Measurements from ENCODE around the gene MAP3K15. TPM values are rescaled to one million over a fixed set of nuclear protein-coding genes. Genes with fewer than 3 reads are reported as not detected.

Gene MAP3K15
- total RNA-seq, 6 donors from 2014 or later = 0.44 to 5.2 (median 1.4) TPM

DNA sequence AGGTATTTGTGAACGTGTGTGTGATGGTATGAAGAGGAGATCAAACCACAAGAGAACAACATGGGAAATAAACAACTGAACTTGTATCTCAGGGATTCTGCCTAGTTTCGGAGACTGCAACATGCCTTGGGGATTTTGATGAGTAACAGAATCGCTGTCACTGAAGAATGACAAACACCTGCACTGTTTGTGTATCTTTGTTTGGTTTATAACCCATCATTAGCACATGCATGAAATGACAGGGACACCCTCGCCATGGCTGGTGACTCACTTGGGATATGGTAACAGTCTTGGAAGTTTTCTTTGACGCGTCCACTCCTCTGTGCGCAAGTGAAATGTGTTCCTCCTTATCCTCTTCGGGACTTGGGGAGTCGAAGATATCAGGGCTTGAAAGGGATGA lies 30.3 kb upstream of the MAP3K15 start:
- 86% methylated on average over 9 of the region's 9 CpGs for WGBS, 2 donors
- H3K27me3 ChIP-seq = no peaks in the 10 kb centered on the region
- H3K9me3 ChIP-seq = no peaks in the 10 kb centered on the region
- DNase-seq (no peak), ATAC-seq (ENCODE audit: low FRiP score in 2 of 2) (no peak)
- no peak overlapping the region for H3K4me3 ChIP-seq
- TF ChIP-seq, protein P1, sequence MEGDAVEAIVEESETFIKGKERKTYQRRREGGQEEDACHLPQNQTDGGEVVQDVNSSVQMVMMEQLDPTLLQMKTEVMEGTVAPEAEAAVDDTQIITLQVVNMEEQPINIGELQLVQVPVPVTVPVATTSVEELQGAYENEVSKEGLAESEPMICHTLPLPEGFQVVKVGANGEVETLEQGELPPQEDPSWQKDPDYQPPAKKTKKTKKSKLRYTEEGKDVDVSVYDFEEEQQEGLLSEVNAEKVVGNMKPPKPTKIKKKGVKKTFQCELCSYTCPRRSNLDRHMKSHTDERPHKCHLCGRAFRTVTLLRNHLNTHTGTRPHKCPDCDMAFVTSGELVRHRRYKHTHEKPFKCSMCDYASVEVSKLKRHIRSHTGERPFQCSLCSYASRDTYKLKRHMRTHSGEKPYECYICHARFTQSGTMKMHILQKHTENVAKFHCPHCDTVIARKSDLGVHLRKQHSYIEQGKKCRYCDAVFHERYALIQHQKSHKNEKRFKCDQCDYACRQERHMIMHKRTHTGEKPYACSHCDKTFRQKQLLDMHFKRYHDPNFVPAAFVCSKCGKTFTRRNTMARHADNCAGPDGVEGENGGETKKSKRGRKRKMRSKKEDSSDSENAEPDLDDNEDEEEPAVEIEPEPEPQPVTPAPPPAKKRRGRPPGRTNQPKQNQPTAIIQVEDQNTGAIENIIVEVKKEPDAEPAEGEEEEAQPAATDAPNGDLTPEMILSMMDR (IDR thresholded peaks at IDR 0.05) = no peak
- no peak for TF ChIP-seq POLR2AphosphoS5 (IDR thresholded peaks at IDR 0.05)
- TF ChIP-seq EP300 (IDR thresholded peaks at IDR 0.05) = no peak
- no peak for TF ChIP-seq POLR2A (IDR thresholded peaks at IDR 0.05)
- H3K4me1 ChIP-seq = no peaks in the 10 kb centered on the region
- peaks cover 0 to 10% (median 4%) of the 10 kb centered on the region in 4 donors for H3K36me3 ChIP-seq
- no peak overlapping the region for H3K27ac ChIP-seq

DNA sequence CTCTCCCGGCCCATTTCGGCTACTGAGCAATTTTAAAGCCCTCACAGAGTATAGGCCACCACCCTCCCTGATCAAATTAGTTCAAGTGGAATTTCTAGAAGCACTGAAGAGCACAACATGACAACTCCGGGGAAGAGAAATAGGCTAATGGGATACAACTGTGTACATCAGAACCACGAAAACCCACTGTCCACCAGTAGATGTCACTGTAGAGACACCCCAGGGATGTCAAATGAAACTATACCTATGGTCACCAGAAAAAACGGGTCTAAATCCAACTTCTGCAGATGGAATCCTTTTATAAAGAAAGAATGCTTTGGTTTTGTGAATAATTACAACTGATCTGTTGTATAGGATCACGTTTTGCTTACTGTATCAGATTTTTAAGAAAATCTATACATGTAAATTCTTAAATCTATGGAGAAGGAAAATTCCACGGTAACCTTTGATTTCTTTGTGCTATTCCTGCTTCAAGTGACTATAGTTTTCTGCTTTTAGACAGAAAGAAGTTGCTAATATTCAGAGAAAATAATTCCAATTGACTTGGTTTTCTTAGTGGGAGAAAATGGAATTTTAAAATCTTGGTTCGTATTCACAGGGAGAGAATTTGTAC lies 29.5 kb upstream of the MAP3K15 start:
- no peak overlapping the region for H3K27ac ChIP-seq
- no peaks in the 10 kb centered on the region for H3K27me3 ChIP-seq
- peak in 1 of 2 donors; percentile 31 for DNase-seq
- 36 to 43% methylated on average over 8 of the region's 8 CpGs for WGBS, 2 donors
- peaks cover 0 to 9% (median 4%) of the 10 kb centered on the region in 4 donors for H3K36me3 ChIP-seq
- no peaks in the 10 kb centered on the region for H3K9me3 ChIP-seq
- H3K4me3 ChIP-seq = no peak overlapping the region
- ATAC-seq (ENCODE audit: low FRiP score in 2 of 2) = peak in 1 of 2 donors; percentile 74
- TF ChIP-seq, protein P1 (IDR thresholded peaks at IDR 0.05) = peak in 5 of 6 experiments; percentile 43 to 62 (median 52)
- TF ChIP-seq EP300 (IDR thresholded peaks at IDR 0.05) = no peak
- no peaks in the 10 kb centered on the region for H3K4me1 ChIP-seq

DNA sequence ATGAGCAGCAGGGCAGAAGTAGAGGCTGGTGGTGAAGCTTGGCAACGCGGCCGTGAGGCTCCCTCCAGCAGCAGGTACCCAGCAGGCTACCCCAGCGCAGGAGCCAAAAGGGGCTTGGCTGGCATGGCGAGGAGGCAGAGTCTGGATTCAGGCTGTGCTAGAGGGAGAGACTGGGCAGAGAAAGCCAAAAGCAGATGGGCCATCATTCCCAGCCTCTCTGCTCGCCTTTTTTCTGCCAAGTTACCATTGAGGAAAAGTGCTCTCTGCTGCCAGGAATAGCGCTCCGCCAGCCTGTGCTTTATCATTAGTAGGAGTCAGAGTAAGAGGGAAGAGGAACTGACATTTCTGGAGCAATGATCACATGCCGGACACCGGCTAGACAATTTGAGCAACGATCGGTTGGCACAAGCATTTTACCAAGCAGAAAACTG lies 28.7 kb upstream of the MAP3K15 start:
- DNase-seq (peak in 1 of 2 donors; percentile 25), ATAC-seq (ENCODE audit: low FRiP score in 2 of 2) (no peak)
- no peaks in the 10 kb centered on the region for H3K4me1 ChIP-seq

DNA sequence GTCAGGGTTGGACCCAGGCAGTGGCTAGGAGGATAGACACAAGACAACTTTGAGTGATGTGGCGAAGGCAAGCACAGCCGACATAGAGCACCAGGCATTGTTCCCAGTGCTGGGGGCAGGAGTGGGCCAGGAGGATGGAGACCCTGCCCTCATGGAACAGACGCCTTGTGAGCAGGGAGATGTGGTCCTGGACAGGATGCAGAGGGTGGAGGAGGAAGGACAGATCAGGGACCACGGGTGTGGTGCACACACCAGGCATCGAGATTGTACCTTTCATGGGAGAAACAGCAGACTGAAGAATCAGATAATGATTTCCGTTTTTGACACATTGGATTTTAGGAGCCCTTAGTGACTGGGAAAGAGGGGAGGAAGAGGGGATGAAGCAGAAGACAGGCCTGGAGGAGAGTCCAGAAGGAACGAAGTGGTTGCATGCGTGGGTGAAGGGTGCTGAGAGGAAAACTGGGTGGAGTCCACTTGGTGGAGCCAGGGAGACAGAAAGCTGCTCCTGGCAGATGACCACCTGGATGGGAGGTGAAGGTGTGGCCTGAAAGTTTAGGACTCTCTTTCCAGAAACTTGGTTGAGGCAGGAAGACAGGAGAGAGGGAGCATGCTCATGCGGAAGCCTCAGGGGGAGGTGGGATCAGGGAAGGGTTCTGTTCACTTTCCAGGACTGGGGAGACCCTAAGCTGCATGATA lies 27.9 kb upstream of the MAP3K15 start:
- no peak for ATAC-seq (ENCODE audit: low FRiP score in 2 of 2)
- H3K27me3 ChIP-seq = no peaks in the 10 kb centered on the region
- H3K4me1 ChIP-seq = no peaks in the 10 kb centered on the region
- no peak for TF ChIP-seq POLR2A (IDR thresholded peaks at IDR 0.05)
- TF ChIP-seq, protein P1 (IDR thresholded peaks at IDR 0.05) = no peak
- no peak for TF ChIP-seq EP300 (IDR thresholded peaks at IDR 0.05)
- no peak for TF ChIP-seq POLR2AphosphoS5 (IDR thresholded peaks at IDR 0.05)
- H3K9me3 ChIP-seq = no peaks in the 10 kb centered on the region
- H3K4me3 ChIP-seq = no peak overlapping the region
- DNase-seq = no peak
- H3K36me3 ChIP-seq = peaks cover 0 to 7% (median 2%) of the 10 kb centered on the region in 4 donors
- no peak overlapping the region for H3K27ac ChIP-seq
- WGBS, 2 donors = 76 to 77% methylated on average over 8 to 9 of the region's 9 CpGs

More for the DNA sequence above, 28.7 kb upstream of the MAP3K15 start:
- no peak overlapping the region for H3K27ac ChIP-seq
- H3K27me3 ChIP-seq = no peaks in the 10 kb centered on the region
- H3K36me3 ChIP-seq = peaks cover 0 to 7% (median 2%) of the 10 kb centered on the region in 4 donors
- H3K9me3 ChIP-seq = no peaks in the 10 kb centered on the region
- WGBS, 2 donors = 75 to 80% methylated on average over 7 to 12 of the region's 12 CpGs
- TF ChIP-seq, protein P1 (IDR thresholded peaks at IDR 0.05) = no peak
- TF ChIP-seq EP300 (IDR thresholded peaks at IDR 0.05) = no peak
- no peak overlapping the region for H3K4me3 ChIP-seq

Measured in upper lobe of left lung (tissue), 6 donors.